Activated T-cell treated with anti-CD3 and anti-CD28 coated beads, Interleukin-2, amount 50 U/mL, for 24 hours (primary cell): ENCODE results near the gene SPAAR.
"Not testable (repeated sequence)": the region's sequence is repeated elsewhere in the genome, so short reads cannot be mapped to it uniquely, and the experiment has no call there.

ENCODE experiments used
- DNase-seq: peaks from one replicate; pipeline ENCODE4 v3.0.0-alpha.2; 2020
- H3K27ac Mint-ChIP-seq: 2 replicates; pipeline ENCODE4 v1.8.0; 2020; ENCODE audit warnings: mild to moderate bottlenecking, mixed read lengths
- H3K27me3 Mint-ChIP-seq: 2 replicates; pipeline ENCODE4 v1.8.0; 2020; ENCODE audit warnings: mixed read lengths
- H3K36me3 Mint-ChIP-seq: 2 replicates; pipeline ENCODE4 v1.8.0; 2020; ENCODE audit warnings: low read depth, mixed read lengths
- H3K4me1 Mint-ChIP-seq: 2 replicates; pipeline ENCODE4 v1.8.0; 2020; ENCODE audit warnings: low read depth, mixed read lengths
- H3K4me3 Mint-ChIP-seq: 2 replicates; pipeline ENCODE4 v1.8.0; 2020; ENCODE audit warnings: mild to moderate bottlenecking, moderate library complexity, mixed read lengths
- H3K9me3 Mint-ChIP-seq: 2 replicates; pipeline ENCODE4 v1.8.0; 2020; ENCODE audit warnings: mixed read lengths

Gene SPAAR

GRCh38 chr9:35928591-35929452, 19.5 kb downstream of the SPAAR start:
- H3K36me3 Mint-ChIP-seq, result no peaks in the 10 kb centered on the region
- H3K27me3 Mint-ChIP-seq, result no peaks in the 10 kb centered on the region
- DNase-seq, result no peak
- H3K27ac Mint-ChIP-seq, result no peak overlapping the region
- H3K4me3 Mint-ChIP-seq, result no peak overlapping the region
- peaks cover 26% of the 10 kb centered on the region for H3K4me1 Mint-ChIP-seq
- no peaks in the 10 kb centered on the region for H3K9me3 Mint-ChIP-seq

- H3K27ac Mint-ChIP-seq, result no peak overlapping the region
- no peaks in the 10 kb centered on the region for H3K36me3 Mint-ChIP-seq
- no peaks in the 10 kb centered on the region for H3K9me3 Mint-ChIP-seq
- H3K4me3 Mint-ChIP-seq, result no peak overlapping the region
- H3K27me3 Mint-ChIP-seq, result no peaks in the 10 kb centered on the region
- DNase-seq, result no peak
- peaks cover 22% of the 10 kb centered on the region for H3K4me1 Mint-ChIP-seq
Observed at GRCh38 chr9:35929453-35929718, 20.1 kb downstream of the SPAAR start.

- H3K4me1 Mint-ChIP-seq, result peaks cover 18% of the 10 kb centered on the region
Observed at GRCh38 chr9:35930521-35930920, 21.2 kb downstream of the SPAAR start.

DNA sequence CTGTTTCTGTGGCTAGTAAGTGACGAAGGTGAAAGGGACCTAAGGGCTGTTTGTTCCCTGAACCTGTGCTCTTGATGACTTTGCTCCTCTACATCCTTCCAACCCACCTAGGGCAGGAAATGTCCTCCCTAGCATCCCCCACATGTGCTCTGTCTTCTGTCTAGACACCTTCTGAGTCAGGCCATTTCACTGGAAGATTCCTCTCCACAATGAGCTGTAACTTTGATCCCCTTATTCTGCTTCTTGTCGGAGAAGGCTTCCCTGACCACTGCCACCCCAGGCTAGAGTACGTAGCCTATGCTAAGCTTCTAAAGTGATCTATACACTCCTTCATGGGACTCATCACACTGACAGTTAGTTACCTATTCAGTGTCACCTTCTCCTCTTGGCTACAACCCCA, 21.7 kb downstream of the SPAAR start:
- H3K27me3 Mint-ChIP-seq, result no peaks in the 10 kb centered on the region
- H3K9me3 Mint-ChIP-seq, result no peaks in the 10 kb centered on the region
- no peak overlapping the region for H3K4me3 Mint-ChIP-seq
- no peaks in the 10 kb centered on the region for H3K36me3 Mint-ChIP-seq
- peaks cover 18% of the 10 kb centered on the region for H3K4me1 Mint-ChIP-seq
- DNase-seq, result no peak
- H3K27ac Mint-ChIP-seq, result no peak overlapping the region

More at GRCh38 chr9:35930521-35930920, 21.2 kb downstream of the SPAAR start:
- H3K27ac Mint-ChIP-seq, result no peak overlapping the region
- DNase-seq, result no peak
- no peaks in the 10 kb centered on the region for H3K36me3 Mint-ChIP-seq
- no peak overlapping the region for H3K4me3 Mint-ChIP-seq
- no peaks in the 10 kb centered on the region for H3K9me3 Mint-ChIP-seq
- H3K27me3 Mint-ChIP-seq, result no peaks in the 10 kb centered on the region

- Mint-ChIP-seq H3K27ac (no peak overlapping the region), H3K4me3 (no peak overlapping the region), H3K4me1 (peaks cover 24% of the 10 kb centered on the region)
Observed at GRCh38 chr9:35932735-35933134, 23.4 kb downstream of the SPAAR start.

DNA sequence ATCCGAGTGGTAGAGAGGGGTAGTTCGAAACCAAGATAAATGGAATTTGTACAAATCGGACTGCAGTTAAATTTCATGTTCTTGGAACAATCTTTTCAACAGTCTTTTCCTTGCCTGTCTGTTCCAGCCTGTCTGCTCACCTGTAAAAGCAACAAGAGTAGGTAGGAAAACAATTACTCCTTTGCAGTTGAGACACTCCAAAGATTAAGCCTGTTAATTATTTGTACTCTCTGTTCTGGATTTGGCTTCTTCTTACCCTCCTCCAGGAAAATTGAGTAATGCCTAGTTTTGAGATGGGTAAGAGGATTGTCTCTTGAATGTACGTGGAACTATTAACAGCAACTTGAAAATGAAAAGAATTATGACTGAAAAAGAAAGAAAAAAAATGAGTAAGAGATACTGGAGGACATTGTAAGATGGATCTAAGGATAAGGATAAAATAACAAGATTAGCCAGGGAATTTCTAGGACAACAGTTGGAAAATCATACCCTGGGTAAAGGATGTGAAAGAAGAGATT, 24.3 kb downstream of the SPAAR start:
- H3K36me3 Mint-ChIP-seq, result no peaks in the 10 kb centered on the region
- H3K9me3 Mint-ChIP-seq, result peaks cover 7% of the 10 kb centered on the region
- H3K4me1 Mint-ChIP-seq, result peaks cover 31% of the 10 kb centered on the region
- H3K4me3 Mint-ChIP-seq, result no peak overlapping the region
- no peak for DNase-seq
- peak overlapping the region; percentile 8 for H3K27ac Mint-ChIP-seq
- H3K27me3 Mint-ChIP-seq, result no peaks in the 10 kb centered on the region

More at GRCh38 chr9:35932735-35933134, 23.4 kb downstream of the SPAAR start:
- Mint-ChIP-seq H3K27me3 (no peaks in the 10 kb centered on the region), H3K36me3 (no peaks in the 10 kb centered on the region), H3K9me3 (peaks cover 7% of the 10 kb centered on the region)
- no peak for DNase-seq

GRCh38 chr9:35934069-35934468, 24.8 kb downstream of the SPAAR start:
- H3K9me3 Mint-ChIP-seq, H3K4me3 Mint-ChIP-seq, H3K27me3 Mint-ChIP-seq, DNase-seq, H3K36me3 Mint-ChIP-seq: not testable (repeated sequence)
- Mint-ChIP-seq H3K27ac (peak overlapping the region; percentile 8), H3K4me1 (peaks cover 36% of the 10 kb centered on the region)

- Mint-ChIP-seq H3K4me3 (no peak overlapping the region), H3K4me1 (peaks cover 47% of the 10 kb centered on the region), H3K27me3 (no peaks in the 10 kb centered on the region), H3K36me3 (no peaks in the 10 kb centered on the region), H3K9me3 (peaks cover 7% of the 10 kb centered on the region), H3K27ac (no peak overlapping the region)
- DNase-seq, result no peak
Observed at GRCh38 chr9:35935261-35935660, 26.0 kb downstream of the SPAAR start.

- Mint-ChIP-seq H3K4me1 (peaks cover 51% of the 10 kb centered on the region), H3K9me3 (peaks cover 7% of the 10 kb centered on the region), H3K27ac (no peak overlapping the region), H3K27me3 (no peaks in the 10 kb centered on the region), H3K36me3 (no peaks in the 10 kb centered on the region), H3K4me3 (no peak overlapping the region)
- DNase-seq, result no peak
Observed at GRCh38 chr9:35935755-35936509, 26.6 kb downstream of the SPAAR start.

GRCh38 chr9:35937227-35937626, 27.9 kb downstream of the SPAAR start:
- H3K4me3 Mint-ChIP-seq, result no peak overlapping the region
- H3K36me3 Mint-ChIP-seq, result no peaks in the 10 kb centered on the region
- H3K27ac Mint-ChIP-seq, result no peak overlapping the region
- H3K4me1 Mint-ChIP-seq, result peaks cover 61% of the 10 kb centered on the region
- DNase-seq, result no peak
- H3K9me3 Mint-ChIP-seq, result peaks cover 7% of the 10 kb centered on the region
- H3K27me3 Mint-ChIP-seq, result no peaks in the 10 kb centered on the region

DNA sequence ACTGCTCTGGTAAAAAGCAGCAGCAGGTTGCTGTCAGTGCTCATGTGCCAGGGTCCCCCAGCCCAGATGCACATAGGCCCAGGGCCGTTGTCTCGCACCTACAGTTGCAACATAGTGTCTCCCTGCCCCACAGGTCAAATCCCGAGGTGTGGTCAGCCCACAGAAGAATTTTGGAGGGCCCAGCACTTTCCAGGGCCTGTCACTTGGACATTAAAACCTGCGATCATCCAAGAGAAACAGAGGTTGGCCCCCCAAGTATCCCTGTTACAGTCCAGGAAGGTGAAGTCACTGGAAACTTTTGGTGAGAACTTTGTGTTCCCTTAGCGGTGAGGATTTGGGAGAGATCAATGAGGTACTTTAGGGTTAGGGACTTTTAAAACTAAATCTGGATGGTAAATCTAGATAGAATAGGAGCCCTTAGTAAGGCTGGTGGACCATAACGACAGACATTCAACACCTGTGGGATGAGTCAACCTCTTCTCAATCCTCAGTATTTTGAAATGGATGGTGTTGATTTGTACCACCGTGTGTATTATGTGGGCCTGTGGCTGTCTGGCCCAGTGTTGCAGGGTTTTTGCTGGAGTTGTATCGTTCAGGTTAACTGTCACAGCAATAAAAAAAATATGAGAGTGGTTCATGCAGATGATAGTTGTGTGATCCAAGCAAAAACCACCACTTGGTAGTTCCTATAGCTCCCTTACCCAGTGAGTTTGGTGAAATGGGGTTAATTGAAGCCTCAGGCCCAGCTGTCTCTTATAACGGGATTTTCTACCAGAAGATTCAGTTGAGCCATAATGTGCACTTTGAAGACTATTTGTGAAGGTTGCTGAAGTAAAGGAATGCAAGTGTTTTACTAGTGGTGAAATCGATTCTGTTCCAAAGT, 29.4 kb downstream of the SPAAR start:
- H3K4me1 Mint-ChIP-seq, result peaks cover 59% of the 10 kb centered on the region
- DNase-seq, result no peak
- no peaks in the 10 kb centered on the region for H3K36me3 Mint-ChIP-seq
- H3K27me3 Mint-ChIP-seq, result no peaks in the 10 kb centered on the region
- H3K4me3 Mint-ChIP-seq, result no peak overlapping the region
- peaks cover 7% of the 10 kb centered on the region for H3K9me3 Mint-ChIP-seq
- no peak overlapping the region for H3K27ac Mint-ChIP-seq

DNA sequence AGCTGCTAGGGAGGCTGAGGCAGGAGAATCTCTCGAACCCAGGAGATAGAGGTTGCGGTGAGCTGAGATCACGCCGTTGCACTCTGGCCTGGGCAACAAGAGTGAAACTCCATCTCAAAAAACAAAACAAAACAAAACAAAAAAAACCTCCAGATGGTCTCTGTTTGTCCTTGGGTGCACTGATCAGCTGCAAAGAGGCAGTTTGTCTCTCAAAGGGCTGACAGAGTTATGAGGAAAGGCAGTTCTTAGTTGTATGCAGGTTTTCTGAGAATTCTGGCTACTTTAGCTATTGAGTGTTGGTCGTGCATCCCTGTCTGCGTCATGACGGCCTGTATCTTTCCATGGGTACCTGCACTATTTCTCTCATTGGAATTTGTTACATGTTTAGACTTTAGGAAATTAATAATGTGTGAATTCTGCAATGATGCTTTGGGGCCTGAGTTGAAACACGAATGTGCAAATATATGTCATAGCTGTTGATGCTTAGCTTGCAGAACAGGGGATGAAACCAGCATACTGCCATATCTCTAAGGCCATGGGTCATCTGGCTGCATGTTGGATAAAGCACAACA, 30.5 kb downstream of the SPAAR start:
- Mint-ChIP-seq H3K4me3 (no peak overlapping the region), H3K4me1 (peaks cover 65% of the 10 kb centered on the region), H3K36me3 (no peaks in the 10 kb centered on the region), H3K27ac (peak overlapping the region; percentile 22), H3K9me3 (peaks cover 7% of the 10 kb centered on the region), H3K27me3 (no peaks in the 10 kb centered on the region)
- no peak for DNase-seq

- H3K4me1 Mint-ChIP-seq, result peaks cover 74% of the 10 kb centered on the region
- no peak for DNase-seq
- H3K36me3 Mint-ChIP-seq, result no peaks in the 10 kb centered on the region
- H3K27me3 Mint-ChIP-seq, result no peaks in the 10 kb centered on the region
- H3K27ac Mint-ChIP-seq, result peak overlapping the region; percentile 75
- H3K9me3 Mint-ChIP-seq, result peaks cover 7% of the 10 kb centered on the region
- H3K4me3 Mint-ChIP-seq, result peak overlapping the region; percentile 11
Observed at GRCh38 chr9:35940458-35941407, 31.4 kb downstream of the SPAAR start.
